Cardiac muscle cell (in vitro differentiated cells and primary cell): ENCODE data around the gene AK4. TPM values are rescaled to one million over a fixed set of nuclear protein-coding genes. Genes with fewer than 3 reads are reported as not detected.
A peak's percentile ranks its signal among the peaks of the same experiment; 100 is the strongest.

Experiments used
- DNase-seq, 2 donors: peaks; one replicate each; pipeline versions ENCODE4 v3.0.0 to v3.0.0-alpha.2; 2010 to 2017; ENCODE audit warnings: low read depth in 1 of 2, low spot score in 1 of 2
- H3K27ac ChIP-seq: fragments of 200-600 bp; sonication (generic); 2 replicates; pipeline ENCODE4 v1.5.1; 2016
- H3K27me3 ChIP-seq: fragments of 200-600 bp; sonication (generic); 2 replicates; pipeline ENCODE4 v1.6.0; 2016; ENCODE audit warnings: control low read depth
- H3K36me3 ChIP-seq: fragments of 200-600 bp; sonication (generic); 2 replicates; pipeline ENCODE4 v1.5.1; 2016; ENCODE audit warnings: control low read depth
- H3K4me1 ChIP-seq: fragments of 200-600 bp; sonication (generic); 2 replicates; pipeline ENCODE4 v1.8.1; 2017; ENCODE audit warnings: low read depth, mild to moderate bottlenecking, mixed run types
- H3K4me3 ChIP-seq: fragments of 200-600 bp; sonication (generic); 2 replicates; pipeline ENCODE4 v1.5.1; 2016; ENCODE audit warnings: mild to moderate bottlenecking
- H3K9me3 ChIP-seq: fragments of 200-600 bp; sonication (generic); 2 replicates; pipeline ENCODE4 v1.5.1; 2017; ENCODE audit warnings: low read depth, mild to moderate bottlenecking, control low read depth
- CTCF ChIP-seq: IDR thresholded peaks from 2 replicates; pipeline ENCODE4 v1.5.1; 2012; ENCODE audit warnings: low read depth, mild to moderate bottlenecking, low read length
- polyA plus RNA-seq: library from polyadenylated mRNA; unstranded; fragments of >200 nt; fragmentation: Nextera tagmentation; extraction: Ambion mirVana; gene quantifications from 2 replicates; pipeline ENCODE4 v1.2.1, GENCODE V29; 2016
- total RNA-seq: library from RNA; depleted of rRNA; stranded (reverse); fragments of >200 nt; gene quantifications from 2 replicates; pipeline ENCODE4 v1.2.3, GENCODE V29; 2016

The AK4 gene
- total and polyA plus RNA-seq, 2 experiments from 2014 or later: 93.1 to 133 TPM

DNA sequence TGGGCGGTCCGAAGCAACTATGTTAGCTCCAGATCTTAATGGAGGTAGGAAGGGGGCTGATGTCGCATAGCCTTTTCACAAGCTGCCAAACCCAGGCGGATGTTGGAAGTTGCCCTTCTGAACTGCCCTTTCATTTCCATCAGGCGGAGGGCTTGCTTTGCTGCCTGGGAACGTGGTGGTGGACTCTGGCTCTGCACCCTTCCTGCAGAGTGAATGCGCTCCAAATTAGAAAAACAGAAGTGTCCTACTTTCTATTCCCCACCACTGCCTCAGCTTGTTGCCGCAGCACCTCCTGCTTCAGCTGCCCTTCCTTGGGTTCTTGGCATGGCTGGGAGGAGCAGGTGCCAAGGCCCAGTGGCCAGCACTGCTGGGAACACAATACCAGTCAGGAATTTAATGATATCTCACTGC, 60.6 kb downstream of the AK4 start:
- no peak for TF ChIP-seq CTCF
- DNase-seq: no peak

GRCh38 chr1:65209005-65209885, 61.2 kb downstream of the AK4 start:
- no peak overlapping the region for H3K27ac ChIP-seq
- H3K4me3 ChIP-seq: no peak overlapping the region
- H3K36me3 ChIP-seq: no peaks in the 10 kb centered on the region
- H3K9me3 ChIP-seq: no peaks in the 10 kb centered on the region
- DNase-seq: peak; percentile 50 to 70
- peak; percentile 68 for TF ChIP-seq CTCF
- no peaks in the 10 kb centered on the region for H3K27me3 ChIP-seq
- no peaks in the 10 kb centered on the region for H3K4me1 ChIP-seq

More for the DNA sequence above, 60.6 kb downstream of the AK4 start:
- H3K4me1 ChIP-seq: no peaks in the 10 kb centered on the region
- no peak overlapping the region for H3K27ac ChIP-seq
- H3K36me3 ChIP-seq: no peaks in the 10 kb centered on the region
- H3K9me3 ChIP-seq: no peaks in the 10 kb centered on the region
- H3K27me3 ChIP-seq: no peaks in the 10 kb centered on the region
- H3K4me3 ChIP-seq: no peak overlapping the region

DNA sequence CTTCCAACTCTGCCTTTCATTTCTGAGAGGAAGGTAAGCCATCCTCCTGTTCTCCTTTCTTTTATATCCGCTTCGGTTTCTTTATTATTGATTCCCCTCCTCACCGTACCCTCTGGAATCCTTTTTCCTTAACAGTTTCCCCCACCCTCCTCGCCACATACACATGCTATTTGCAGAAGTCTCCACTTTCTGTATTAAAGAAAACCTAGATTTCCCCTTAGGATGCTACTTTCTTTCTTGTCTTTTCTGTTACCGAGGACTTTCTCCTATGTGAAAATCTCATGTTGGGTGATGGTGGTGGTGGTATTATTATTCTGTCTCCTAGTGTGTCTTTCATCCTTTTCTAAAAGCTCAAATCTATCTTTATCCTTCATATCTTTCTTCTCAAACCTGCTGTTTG, 62.3 kb downstream of the AK4 start:
- DNase-seq: no peak
- Histone ChIP-seq H3K4me3 (no peak overlapping the region), H3K4me1 (peaks cover under 1% of the 10 kb centered on the region), H3K27ac (no peak overlapping the region), H3K9me3 (no peaks in the 10 kb centered on the region), H3K27me3 (no peaks in the 10 kb centered on the region), H3K36me3 (no peaks in the 10 kb centered on the region)
- TF ChIP-seq CTCF: no peak

- no peaks in the 10 kb centered on the region for H3K9me3 ChIP-seq
- H3K4me1 ChIP-seq: peaks cover 2% of the 10 kb centered on the region
- H3K4me3 ChIP-seq: no peak overlapping the region
- no peaks in the 10 kb centered on the region for H3K36me3 ChIP-seq
- H3K27me3 ChIP-seq: no peaks in the 10 kb centered on the region
- DNase-seq: no peak
- TF ChIP-seq CTCF: no peak
- H3K27ac ChIP-seq: no peak overlapping the region
These were observed 63.3 kb downstream of the AK4 start for GRCh38 chr1:65211331-65211730.

GRCh38 chr1:65213271-65214023, 65.4 kb downstream of the AK4 start:
- Histone ChIP-seq H3K4me1 (peaks cover 2% of the 10 kb centered on the region), H3K36me3 (no peaks in the 10 kb centered on the region), H3K9me3 (no peaks in the 10 kb centered on the region), H3K27me3 (no peaks in the 10 kb centered on the region), H3K4me3 (no peak overlapping the region), H3K27ac (no peak overlapping the region)
- DNase-seq: no peak
- no peak for TF ChIP-seq CTCF
